ENCODE measurements around the gene CAMTA1.
"Not testable (repeated sequence)": the region's sequence is repeated elsewhere in the genome, so short reads cannot be mapped to it uniquely, and the experiment has no call there.

DNA sequence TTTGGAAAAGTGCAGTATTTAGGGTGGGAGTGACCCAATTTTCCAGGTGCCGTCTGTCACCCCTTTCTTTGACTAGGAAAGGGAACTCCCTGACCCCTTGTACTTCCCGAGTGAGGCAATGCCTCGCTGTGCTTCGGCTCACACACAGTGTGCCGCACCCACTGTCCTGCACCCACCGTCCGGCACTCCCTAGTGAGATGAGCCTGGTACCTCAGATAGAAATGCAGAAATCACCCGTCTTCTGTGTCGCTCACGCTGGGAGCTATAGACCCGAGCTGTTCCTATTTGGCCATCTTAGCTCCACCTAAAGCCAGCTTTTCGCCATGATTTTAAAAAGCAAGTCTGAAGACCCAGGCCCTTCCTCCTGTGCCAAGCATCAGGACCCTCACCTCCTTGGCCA, 632.4 kb downstream of the CAMTA1 start:
- TF ChIP-seq KDM5B (IDR thresholded peaks at IDR 0.05; ENCODE audit: insufficient replicate concordance, low read depth, low read length); CTCF (IDR thresholded peaks at IDR 0.05 in 2 of 3, conservative IDR thresholded peaks at IDR 0.05 in 1 of 3; ENCODE audit: insufficient read depth in 2 of 3, low read depth in 1 of 3, low read length in 3 of 3); CHD2 (IDR thresholded peaks at IDR 0.05; ENCODE audit: low read depth, low read length); ZBTB2 (IDR thresholded peaks at IDR 0.05); POLR2A (conservative IDR thresholded peaks at IDR 0.05); E2F1 (CRISPR knock-in tag; IDR thresholded peaks at IDR 0.05): not testable (repeated sequence)
